H1 (cell line): Measurements from ENCODE around the gene SFN. TPM values are rescaled to one million over a fixed set of nuclear protein-coding genes. Genes with fewer than 3 reads are reported as not detected.

Experiments used
- CTCF ChIA-PET: fragments of 300-600 bp; sonication (Branson Sonifier 250); formaldehyde crosslinking; loops from one replicate; lab custom pipeline; 2021; ENCODE audit not compliant: partially characterized antibody; lab: Charles Lee
- POLR2A ChIA-PET: fragments of 300-600 bp; sonication (Branson Sonifier 250); formaldehyde crosslinking; loops from one replicate; lab custom pipeline; 2021; ENCODE audit warnings: inconsistent platforms; ENCODE audit not compliant: partially characterized antibody; lab: Charles Lee
- DNase-seq, 2 experiments: peaks; one replicate each; pipeline versions ENCODE4 v3.0.0 to v3.0.0-alpha.2; 2010 to 2022; ENCODE audit warnings: low spot score in 2 of 2, low read depth in 1 of 2, mixed read lengths in 1 of 2
- FAIRE-seq: peaks from 2 replicates; lab custom pipeline; 2011; peaks lifted over from hg19 to GRCh38; lab: Jason Lieb, UNC
- H2AFZ ChIP-seq: 2 replicates; pipeline ENCODE4 v1.8.1; 2012; ENCODE audit warnings: low read length, inconsistent platforms
- H2AK5ac ChIP-seq: 2 replicates; pipeline ENCODE4 v1.6.1; 2013; ENCODE audit warnings: low read depth, low read length
- H2BK120ac ChIP-seq: replicated peaks from 2 replicates; pipeline ENCODE3; 2013; ENCODE audit warnings: low read depth, low read length, inconsistent platforms
- H2BK12ac ChIP-seq: 2 replicates; pipeline ENCODE4 v1.6.1; 2013; ENCODE audit warnings: low read depth, low read length
- H2BK15ac ChIP-seq: 2 replicates; pipeline ENCODE4 v1.6.1; 2013; ENCODE audit warnings: low read length
- H2BK20ac ChIP-seq: 2 replicates; pipeline ENCODE4 v1.6.1; 2013; ENCODE audit warnings: low read length
- H2BK5ac ChIP-seq: 2 replicates; pipeline ENCODE4 v1.6.1; 2013; ENCODE audit warnings: low read depth, low read length
- H3K14ac ChIP-seq: 2 replicates; pipeline ENCODE4 v1.6.1; 2013; ENCODE audit warnings: inconsistent platforms; ENCODE audit not compliant: insufficient read length
- H3K18ac ChIP-seq: 2 replicates; pipeline ENCODE4 v1.6.1; 2013; ENCODE audit warnings: low read length; ENCODE audit errors: extremely low read depth
- H3K23ac ChIP-seq: 2 replicates; pipeline ENCODE4 v1.6.1; 2013; ENCODE audit warnings: inconsistent platforms; ENCODE audit not compliant: insufficient read length
- H3K23me2 ChIP-seq: 2 replicates; pipeline ENCODE4 v1.6.1; 2013; ENCODE audit warnings: low read depth, low read length
- H3K27ac ChIP-seq: 2 replicates; pipeline ENCODE4 v1.6.1; 2011; ENCODE audit warnings: low read depth, low read length, inconsistent platforms
- H3K27me3 ChIP-seq, 4 experiments: replicated peaks in 1 of 4; 1 replicate in 1 of 4; 2 replicates in 3 of 4; pipeline versions ENCODE4 v1.6.1 to v1.8.1; 2011 to 2013; ENCODE audit warnings: low read length in 3 of 4, mild to moderate bottlenecking in 3 of 4, inconsistent platforms in 2 of 4, mixed read lengths in 2 of 4, moderate library complexity in 1 of 4; ENCODE audit not compliant: control insufficient read depth in 3 of 4, insufficient read depth in 3 of 4; ENCODE audit errors: extremely low read depth in 1 of 4
- H3K36me3 ChIP-seq, 4 experiments: 2 replicates each; pipeline versions ENCODE4 v1.6.1 to v1.8.1; 2011 to 2013; ENCODE audit warnings: mild to moderate bottlenecking in 4 of 4, low read length in 3 of 4, moderate library complexity in 2 of 4, control low read depth in 1 of 4, inconsistent platforms in 1 of 4; ENCODE audit not compliant: insufficient read depth in 4 of 4, control insufficient read depth in 2 of 4
- H3K4ac ChIP-seq: replicated peaks from 2 replicates; pipeline ENCODE3; 2013; ENCODE audit warnings: low read length, low read depth, mixed read lengths, inconsistent platforms; ENCODE audit not compliant: insufficient read length
- H3K4me1 ChIP-seq, 4 experiments: replicated peaks in 1 of 4; 1 replicate in 1 of 4; 2 replicates in 3 of 4; pipeline versions ENCODE4 v1.6.1 to v1.8.1; 2011 to 2013; ENCODE audit warnings: low read length in 3 of 4, inconsistent platforms in 2 of 4, mixed read lengths in 1 of 4; ENCODE audit not compliant: insufficient read depth in 4 of 4, control insufficient read depth in 3 of 4
- H3K4me2 ChIP-seq, 2 experiments: 2 replicates each; pipeline versions ENCODE4 v1.6.1 to v1.8.1; 2011 to 2013; ENCODE audit warnings: low read depth in 2 of 2, low read length in 2 of 2, control low read depth in 1 of 2, inconsistent platforms in 1 of 2, mild to moderate bottlenecking in 1 of 2; ENCODE audit not compliant: insufficient read depth in 1 of 2
- H3K4me3 ChIP-seq, 4 experiments: fragments of 200-600, 300-600 bp in 1 of 4; sonication (generic), shearing (Covaris generic), sonication (Bioruptor Twin) in 1 of 4; 2 replicates each; pipeline versions ENCODE4 v1.5.1 to v1.8.1; 2011 to 2016; ENCODE audit warnings: low read length in 4 of 4, low read depth in 3 of 4, control low read depth in 2 of 4, inconsistent platforms in 2 of 4, mild to moderate bottlenecking in 2 of 4, mixed read lengths in 1 of 4, moderate library complexity in 1 of 4; ENCODE audit not compliant: insufficient read depth in 2 of 4; ENCODE audit errors: extremely low read depth in 1 of 4
- H3K56ac ChIP-seq: replicated peaks from 2 replicates; pipeline ENCODE3; 2013; ENCODE audit warnings: low read depth, mild to moderate bottlenecking, mixed read lengths, low read length, inconsistent platforms; ENCODE audit not compliant: insufficient read length
- H3K79me1 ChIP-seq: 2 replicates; pipeline ENCODE4 v1.6.1; 2013; ENCODE audit warnings: low read depth, low read length, control low read depth
- H3K79me2 ChIP-seq, 2 experiments: 2 replicates each; pipeline versions ENCODE4 v1.6.1 to v1.8.1; 2012 to 2013; ENCODE audit warnings: low read length in 2 of 2, mild to moderate bottlenecking in 2 of 2, inconsistent platforms in 1 of 2; ENCODE audit not compliant: insufficient read depth in 2 of 2, control insufficient read depth in 1 of 2
- H3K9ac ChIP-seq, 4 experiments: replicated peaks in 1 of 4; 1 replicate in 1 of 4; 2 replicates in 3 of 4; pipeline versions ENCODE4 v1.6.1 to v1.8.1; 2011 to 2013; ENCODE audit warnings: low read depth in 3 of 4, low read length in 3 of 4, control low read depth in 2 of 4, mild to moderate bottlenecking in 2 of 4, moderate library complexity in 2 of 4, inconsistent platforms in 1 of 4; ENCODE audit errors: extremely low read depth in 1 of 4
- H3K9me3 ChIP-seq, 2 experiments: 2 replicates each; pipeline versions ENCODE4 v1.6.1 to v1.8.1; 2012 to 2013; ENCODE audit warnings: mild to moderate bottlenecking in 2 of 2, moderate library complexity in 2 of 2, control low read depth in 1 of 2, inconsistent platforms in 1 of 2, low read depth in 1 of 2, low read length in 1 of 2, mixed read lengths in 1 of 2; ENCODE audit not compliant: insufficient read depth in 2 of 2
- H4K20me1 ChIP-seq, 2 experiments: replicated peaks in 1 of 2; 2 replicates each; pipeline versions ENCODE3 to v1.8.1; 2011 to 2013; ENCODE audit warnings: inconsistent platforms in 2 of 2, low read length in 2 of 2, mild to moderate bottlenecking in 1 of 2; ENCODE audit not compliant: insufficient read depth in 2 of 2, control insufficient read depth in 1 of 2
- H4K5ac ChIP-seq: 2 replicates; pipeline ENCODE4 v1.6.1; 2013; ENCODE audit warnings: low read length, low read depth, mixed read lengths, inconsistent platforms; ENCODE audit not compliant: insufficient read length
- H4K8ac ChIP-seq: 2 replicates; pipeline ENCODE4 v1.8.0; 2013; ENCODE audit warnings: mild to moderate bottlenecking, moderate library complexity, low read length, inconsistent platforms; ENCODE audit not compliant: insufficient read depth; ENCODE audit errors: extremely low read depth
- H4K91ac ChIP-seq: replicated peaks from 2 replicates; pipeline ENCODE3; 2013; ENCODE audit warnings: low read length, mixed read lengths, inconsistent platforms; ENCODE audit not compliant: insufficient read length
- ATF3 ChIP-seq: IDR thresholded peaks from 2 replicates; pipeline ENCODE4 v1.6.1; 2011; ENCODE audit warnings: low read depth, mild to moderate bottlenecking, low read length; ENCODE audit not compliant: insufficient read depth
- BRCA1 ChIP-seq: IDR thresholded peaks from 2 replicates; pipeline ENCODE4 v1.6.1; 2012; ENCODE audit warnings: low read depth, low read length, improper control_type of control experiment
- CHD1 ChIP-seq: IDR thresholded peaks from 2 replicates; pipeline ENCODE4 v1.6.1; 2012; ENCODE audit warnings: low read depth, low read length, improper control_type of control experiment
- EZH2 ChIP-seq: fragments of 200-600 bp; sonication (generic); IDR thresholded peaks from 2 replicates; pipeline ENCODE4 v1.7.1; 2012; ENCODE audit warnings: low read depth, mild to moderate bottlenecking, moderate library complexity, low read length, inconsistent platforms; ENCODE audit not compliant: severe bottlenecking
- KDM4A ChIP-seq: IDR thresholded peaks from one replicate; pipeline ENCODE4 v1.7.1; 2012; ENCODE audit warnings: low read depth, mild to moderate bottlenecking, moderate library complexity, low read length, inconsistent platforms; ENCODE audit not compliant: severe bottlenecking
- RNF2 ChIP-seq: fragments of 200-900, 300-1000 bp; sonication (generic); IDR thresholded peaks from 2 replicates; pipeline ENCODE4 v1.7.1; 2016; ENCODE audit warnings: borderline replicate concordance, low read depth, mild to moderate bottlenecking, antibody characterized with exemption, low read length; ENCODE audit not compliant: poor library complexity, severe bottlenecking; ENCODE audit errors: missing control alignments
- WGBS, 2 experiments: shearing (Covaris generic) in 1 of 2; methylation state at CpG; one replicate each; pipeline versions ENCODE4 v1.1.6 to v1.1.7; 2013 to 2015; ENCODE audit warnings: low lambda C conversion rate in 2 of 2, mixed read lengths in 2 of 2, inconsistent platforms in 1 of 2, low coverage in 1 of 2, missing lambda C conversion rate in 1 of 2; ENCODE audit not compliant: insufficient replicate concordance in 2 of 2, insufficient coverage in 1 of 2, insufficient read length in 1 of 2; ENCODE audit errors: extremely low coverage in 1 of 2, missing lambda C conversion rate in 1 of 2; 5-methylcytosine and 5-hydroxymethylcytosine counted together
- polyA plus RNA-seq, 7 experiments: library from polyadenylated mRNA; depleted of rRNA in 3 of 7; stranded (reverse) in 5 of 7; unstranded in 2 of 7; fragments of >200 nt in 5 of 7; fragments of 200-250 nt in 2 of 7; gene quantifications; 1 replicate in 5 of 7; 2 replicates in 1 of 7; 4 replicates in 1 of 7; pipeline versions ENCODE4 v1.2.1 to v1.2.3, GENCODE V29; 2011 to 2013; ENCODE audit warnings: missing spikeins in 2 of 7, mixed read lengths in 2 of 7
- total RNA-seq: library from RNA; stranded (reverse); fragmentation: NEBNext Ultra II Directional; extraction: Animal tissue kit (Norgen Biotek cat#: 25700); gene quantifications from 2 replicates; pipeline ENCODE4 v1.2.1, GENCODE V29; 2021

SFN gene
- total and polyA plus RNA-seq, 2 of the 8 experiments (the other 6 are each of a cell fraction or from before 2014, with no cell fraction given) = 3.3 to 3.9 TPM

GRCh38 chr1:26877326-26877725 is 14.4 kb downstream of the SFN start:
- Histone ChIP-seq H3K27me3 (no peaks in the 10 kb centered on the region), H4K20me1 (no peaks in the 10 kb centered on the region), H3K23ac (no peak overlapping the region), H2AFZ (no peak overlapping the region), H2AK5ac (no peak overlapping the region), H3K14ac (no peak overlapping the region), H3K4me3 (no peak overlapping the region), H4K8ac (no peak overlapping the region), H4K91ac (no peak overlapping the region), H2BK15ac (no peak overlapping the region), H2BK5ac (no peak overlapping the region), H3K23me2 (no peaks in the 10 kb centered on the region), H3K56ac (no peak overlapping the region), H2BK120ac (no peak overlapping the region), H3K27ac (no peak overlapping the region), H3K9ac (no peak overlapping the region), H3K9me3 (no peaks in the 10 kb centered on the region), H3K4me1 (peaks cover 0 to 2% (median 0%) of the 10 kb centered on the region in 4 experiments; a peak in 1 of 7 replicates), H4K5ac (no peak overlapping the region), H3K18ac (no peak overlapping the region), H3K4ac (no peak overlapping the region), H2BK20ac (no peak overlapping the region), H3K4me2 (no peak overlapping the region), H3K79me1 (no peaks in the 10 kb centered on the region), H3K79me2 (no peaks in the 10 kb centered on the region), H3K36me3 (peaks cover 7 to 26% (median 14%) of the 10 kb centered on the region in 4 experiments; a peak in 6 of 8 replicates), H2BK12ac (no peak overlapping the region)
- 88% methylated on average over 2 of the region's 2 CpGs; no CpG with 5 or more reads in 1 of the 2 experiments for WGBS, 2 experiments
- TF ChIP-seq CHD1 = no peak
- TF ChIP-seq BRCA1 = no peak
- TF ChIP-seq RNF2 = no peak
- TF ChIP-seq ATF3 = no peak
- TF ChIP-seq EZH2 = no peak
- no peak for TF ChIP-seq KDM4A
- CTCF ChIA-PET = interaction anchor here (0.6 to 31.7 kb wide), 11 partner anchors 9 to 88 kb away, joined by 3 to 547 read pairs (median 4); partner anchors contain the start of genes GPN2 and SFN
- no peak for DNase-seq
- POLR2A ChIA-PET = interaction anchor here (0.7 to 1.4 kb wide), 4 partner anchors 8 to 19 kb away, joined by 3 to 4 read pairs (median 3); partner anchors contain the start of gene GPN2
- FAIRE-seq = no peak
